ENCODE data around the gene LDAF1. TPM values are rescaled to one million over a fixed set of nuclear protein-coding genes. Genes with fewer than 3 reads are reported as not detected.

LDAF1 gene
- total and polyA plus RNA-seq, 9 donors, result 33.5 to 89.5 (median 71.7) TPM

GRCh38 chr16:21172650-21173049, 14.2 kb downstream of the LDAF1 start:
- H3K9me3 ChIP-seq, result no peaks in the 10 kb centered on the region
- H3K27me3 ChIP-seq, result no peaks in the 10 kb centered on the region
- TF ChIP-seq EP300 (IDR thresholded peaks at IDR 0.05), result no peak
- no peak for TF ChIP-seq POLR2A (IDR thresholded peaks at IDR 0.05)
- no peak for TF ChIP-seq CTCF (IDR thresholded peaks at IDR 0.05)
- H3K4me3 ChIP-seq, result no peak overlapping the region
- H3K4me1 ChIP-seq (ENCODE audit: insufficient read depth), result peaks cover 7% of the 10 kb centered on the region
- H3K27ac ChIP-seq, result no peak overlapping the region
- intact Hi-C loops (cut with DNase I), result no loop called here
- 91% methylated on average over 3 of the region's 3 CpGs for WGBS, 3 donors
- DNase-seq, result no peak
- H3K36me3 ChIP-seq, result no peaks in the 10 kb centered on the region

- peaks cover 7% of the 10 kb centered on the region for H3K4me1 ChIP-seq (ENCODE audit: insufficient read depth)
- no peak for DNase-seq
- H3K27ac ChIP-seq, result no peak overlapping the region
- no peaks in the 10 kb centered on the region for H3K9me3 ChIP-seq
- no peak overlapping the region for H3K4me3 ChIP-seq
- TF ChIP-seq CTCF (IDR thresholded peaks at IDR 0.05) (no peak), EP300 (IDR thresholded peaks at IDR 0.05) (no peak), POLR2A (IDR thresholded peaks at IDR 0.05) (no peak)
- 52 to 78% (median 70%) methylated on average over 1 of the region's 1 CpG for WGBS, 3 donors
- intact Hi-C loops (cut with DNase I), result no loop called here
- H3K27me3 ChIP-seq, result no peaks in the 10 kb centered on the region
- H3K36me3 ChIP-seq, result no peaks in the 10 kb centered on the region
Observed at GRCh38 chr16:21175397-21175796, 16.9 kb downstream of the LDAF1 start.

- peak; percentile 49 to 89 (median 73) for DNase-seq
- Histone ChIP-seq H3K4me1 (ENCODE audit: insufficient read depth) (peaks cover 7% of the 10 kb centered on the region), H3K4me3 (no peak overlapping the region), H3K27me3 (no peaks in the 10 kb centered on the region), H3K27ac (peak overlapping the region in 1 of 2 donors; percentile 14), H3K36me3 (no peaks in the 10 kb centered on the region), H3K9me3 (no peaks in the 10 kb centered on the region)
- intact Hi-C loops (cut with DNase I), result no loop called here
- TF ChIP-seq POLR2A (IDR thresholded peaks at IDR 0.05), result no peak
- TF ChIP-seq CTCF (IDR thresholded peaks at IDR 0.05), result no peak
- TF ChIP-seq EP300 (IDR thresholded peaks at IDR 0.05), result no peak
- 15 to 50% (median 18%) methylated on average over 13 of the region's 13 CpGs for WGBS, 3 donors
Observed at GRCh38 chr16:21179126-21179982, 20.9 kb downstream of the LDAF1 start.

- intact Hi-C loops (cut with DNase I), result no loop called here
- no peaks in the 10 kb centered on the region for H3K36me3 ChIP-seq
- peaks cover 7% of the 10 kb centered on the region for H3K4me1 ChIP-seq (ENCODE audit: insufficient read depth)
- H3K27me3 ChIP-seq, result no peaks in the 10 kb centered on the region
- H3K9me3 ChIP-seq, result no peaks in the 10 kb centered on the region
- TF ChIP-seq CTCF (IDR thresholded peaks at IDR 0.05), result no peak
- TF ChIP-seq EP300 (IDR thresholded peaks at IDR 0.05), result no peak
- TF ChIP-seq POLR2A (IDR thresholded peaks at IDR 0.05), result no peak
- no peak overlapping the region for H3K4me3 ChIP-seq
- no peak for DNase-seq
- WGBS, 3 donors, result 30 to 54% (median 38%) methylated on average over 3 of the region's 3 CpGs
- H3K27ac ChIP-seq, result no peak overlapping the region
Observed at GRCh38 chr16:21179983-21180365, 21.5 kb downstream of the LDAF1 start.
